Right atrium auricular region (tissue), 2 donors: ENCODE data around the gene PDE6G. TPM values are rescaled to one million over a fixed set of nuclear protein-coding genes. Genes with fewer than 3 reads are reported as not detected.

Source experiments
- DNase-seq: peaks from one replicate; pipeline ENCODE4 v3.0.0-alpha.2; 2019; ENCODE audit warnings: low spot score
- H3K27ac ChIP-seq, 2 donors: fragments of 200-600 bp; sonication (generic); 1 replicate in 1 of 2; 2 replicates in 1 of 2; pipeline ENCODE4 v1.5.1; 2016 to 2019
- H3K27me3 ChIP-seq, 2 donors: fragments of 200-600 bp; sonication (generic); one replicate each; pipeline versions ENCODE4 v1.5.1 to v1.6.0; 2017 to 2019
- H3K36me3 ChIP-seq: fragments of 200-600 bp; sonication (generic); one replicate; pipeline ENCODE4 v1.5.1; 2016
- H3K4me1 ChIP-seq, 2 donors: fragments of 200-600 bp; sonication (generic); one replicate each; pipeline versions ENCODE4 v1.5.1 to v1.6.0; 2017 to 2019
- H3K4me3 ChIP-seq, 2 donors: fragments of 200-600 bp; sonication (generic); 1 replicate in 1 of 2; 2 replicates in 1 of 2; pipeline ENCODE4 v1.5.1; 2017 to 2019; ENCODE audit warnings: mild to moderate bottlenecking in 1 of 2, moderate library complexity in 1 of 2
- H3K9me3 ChIP-seq, 2 donors: fragments of 200-600 bp; sonication (generic); one replicate each; pipeline ENCODE4 v1.5.1; 2019
- total RNA-seq, 2 donors: library from RNA; depleted of rRNA; stranded (reverse); fragments of >200 nt; gene quantifications; one replicate each; pipeline ENCODE4 v1.1.0, GENCODE V29; 2016
- TF ChIP-seq, protein P1 (sequence below), 2 donors: fragments of 200-600 bp; sonication (generic); IDR thresholded peaks; one replicate each; pipeline ENCODE4 v1.5.1; 2019; ENCODE audit warnings: antibody characterized with exemption in 2 of 2

The PDE6G gene
- total RNA-seq, 2 donors from 2014 or later = not detected

DNA sequence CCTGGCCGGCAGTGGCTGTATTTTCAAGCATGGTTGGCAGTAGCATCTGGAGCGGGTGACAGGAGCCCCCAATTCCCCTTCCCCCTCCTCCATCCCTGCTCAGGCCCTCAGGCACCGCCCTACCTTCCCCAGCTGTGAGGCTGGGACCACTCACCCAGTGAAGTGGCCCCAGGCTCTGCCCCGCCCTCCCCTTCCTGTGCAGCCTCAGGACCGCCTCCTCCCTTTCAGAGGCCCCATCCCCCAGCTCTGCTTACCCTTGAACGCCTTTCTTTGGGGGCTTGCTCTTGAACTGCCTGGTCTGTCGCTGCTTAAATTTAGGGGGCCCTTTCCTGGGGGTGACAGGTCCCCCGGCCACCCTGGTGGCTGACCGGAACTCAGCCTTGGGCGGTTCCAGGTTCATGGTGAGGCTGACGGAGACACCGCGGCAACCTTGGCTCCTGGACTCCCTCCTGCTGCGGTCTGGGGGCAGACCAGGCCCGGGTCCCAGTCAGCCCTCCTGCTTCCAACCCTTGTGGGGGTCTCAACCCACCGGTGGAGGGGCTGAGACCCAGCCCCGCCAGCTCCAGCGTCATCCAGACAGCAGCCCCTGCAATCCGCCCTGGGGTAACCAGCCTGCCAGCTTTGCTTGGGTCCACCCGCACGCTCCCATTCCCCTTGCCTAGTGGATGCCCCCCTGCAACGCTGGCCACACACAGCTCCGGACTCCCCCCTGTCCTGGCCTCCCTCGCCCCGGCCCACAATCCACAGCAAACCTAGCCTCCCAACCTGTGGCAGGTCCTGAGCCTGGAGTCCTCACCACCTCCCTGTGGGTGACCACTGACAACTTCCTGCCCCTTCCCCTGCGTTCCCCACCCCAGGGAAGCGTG is 3.2 kb downstream of the PDE6G start:
- DNase-seq = no peak
- TF ChIP-seq, protein P1, sequence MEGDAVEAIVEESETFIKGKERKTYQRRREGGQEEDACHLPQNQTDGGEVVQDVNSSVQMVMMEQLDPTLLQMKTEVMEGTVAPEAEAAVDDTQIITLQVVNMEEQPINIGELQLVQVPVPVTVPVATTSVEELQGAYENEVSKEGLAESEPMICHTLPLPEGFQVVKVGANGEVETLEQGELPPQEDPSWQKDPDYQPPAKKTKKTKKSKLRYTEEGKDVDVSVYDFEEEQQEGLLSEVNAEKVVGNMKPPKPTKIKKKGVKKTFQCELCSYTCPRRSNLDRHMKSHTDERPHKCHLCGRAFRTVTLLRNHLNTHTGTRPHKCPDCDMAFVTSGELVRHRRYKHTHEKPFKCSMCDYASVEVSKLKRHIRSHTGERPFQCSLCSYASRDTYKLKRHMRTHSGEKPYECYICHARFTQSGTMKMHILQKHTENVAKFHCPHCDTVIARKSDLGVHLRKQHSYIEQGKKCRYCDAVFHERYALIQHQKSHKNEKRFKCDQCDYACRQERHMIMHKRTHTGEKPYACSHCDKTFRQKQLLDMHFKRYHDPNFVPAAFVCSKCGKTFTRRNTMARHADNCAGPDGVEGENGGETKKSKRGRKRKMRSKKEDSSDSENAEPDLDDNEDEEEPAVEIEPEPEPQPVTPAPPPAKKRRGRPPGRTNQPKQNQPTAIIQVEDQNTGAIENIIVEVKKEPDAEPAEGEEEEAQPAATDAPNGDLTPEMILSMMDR (IDR thresholded peaks at IDR 0.05) = no peak
- peaks cover 0 to 6% of the 10 kb centered on the region in 2 donors for H3K9me3 ChIP-seq
- no peaks in the 10 kb centered on the region for H3K36me3 ChIP-seq
- H3K27ac ChIP-seq = no peak overlapping the region
- H3K4me3 ChIP-seq = no peak overlapping the region
- H3K4me1 ChIP-seq = no peaks in the 10 kb centered on the region
- H3K27me3 ChIP-seq = peaks cover 4 to 8% of the 10 kb centered on the region in 2 donors

DNA sequence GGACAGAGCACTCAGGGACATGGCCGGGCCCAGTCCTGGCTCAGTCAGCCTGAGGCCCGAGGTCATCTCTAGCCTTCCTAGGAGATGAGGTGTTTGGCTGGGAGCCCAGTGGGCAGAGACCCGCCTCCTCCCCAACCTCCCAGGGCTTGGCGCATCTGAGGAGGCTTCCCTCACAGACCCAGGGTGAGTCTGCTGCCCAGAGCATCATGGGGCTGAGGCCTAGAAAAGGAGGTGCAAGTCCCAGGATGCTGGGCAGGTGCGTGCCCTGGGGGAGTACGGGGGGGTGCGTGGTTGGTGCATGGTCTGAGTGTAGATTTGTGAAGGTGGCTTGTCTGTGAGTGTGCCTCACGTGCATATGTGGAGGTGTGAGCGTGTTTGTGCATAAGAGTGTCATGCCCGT is 4.7 kb downstream of the PDE6G start:
- no peak overlapping the region for H3K27ac ChIP-seq
- TF ChIP-seq, protein P1 (IDR thresholded peaks at IDR 0.05) = no peak
- H3K27me3 ChIP-seq = peaks cover 4 to 9% of the 10 kb centered on the region in 2 donors
- H3K4me1 ChIP-seq = no peaks in the 10 kb centered on the region
- H3K9me3 ChIP-seq = peaks cover 0 to 6% of the 10 kb centered on the region in 2 donors
- H3K36me3 ChIP-seq = no peaks in the 10 kb centered on the region
- no peak for DNase-seq
- no peak overlapping the region for H3K4me3 ChIP-seq

DNA sequence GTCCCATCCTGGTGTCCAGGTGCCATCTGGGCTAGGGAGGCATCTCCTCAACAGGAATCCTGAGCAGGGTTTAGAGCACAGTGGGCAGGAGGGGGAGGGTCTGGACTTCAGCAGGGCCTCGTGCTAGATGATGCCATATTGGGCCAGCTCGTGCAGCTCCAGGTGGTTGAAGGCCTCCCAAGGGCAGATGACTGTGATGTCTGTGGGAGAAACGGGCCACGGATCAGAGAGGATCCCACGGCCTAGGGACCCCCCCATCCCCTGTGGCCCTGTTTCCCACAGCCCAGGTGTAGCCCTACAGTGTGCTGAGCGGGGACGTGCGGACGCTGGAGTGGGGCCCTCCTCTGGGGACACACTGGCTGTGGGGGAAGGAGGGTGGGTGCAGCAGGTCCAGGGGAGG is 5.4 kb downstream of the PDE6G start:
- TF ChIP-seq, protein P1 (IDR thresholded peaks at IDR 0.05) = no peak
- Histone ChIP-seq H3K9me3 (peaks cover 0 to 6% of the 10 kb centered on the region in 2 donors), H3K27ac (no peak overlapping the region), H3K27me3 (peaks cover 4 to 9% of the 10 kb centered on the region in 2 donors), H3K36me3 (no peaks in the 10 kb centered on the region), H3K4me1 (no peaks in the 10 kb centered on the region), H3K4me3 (no peak overlapping the region)
- DNase-seq = no peak

DNA sequence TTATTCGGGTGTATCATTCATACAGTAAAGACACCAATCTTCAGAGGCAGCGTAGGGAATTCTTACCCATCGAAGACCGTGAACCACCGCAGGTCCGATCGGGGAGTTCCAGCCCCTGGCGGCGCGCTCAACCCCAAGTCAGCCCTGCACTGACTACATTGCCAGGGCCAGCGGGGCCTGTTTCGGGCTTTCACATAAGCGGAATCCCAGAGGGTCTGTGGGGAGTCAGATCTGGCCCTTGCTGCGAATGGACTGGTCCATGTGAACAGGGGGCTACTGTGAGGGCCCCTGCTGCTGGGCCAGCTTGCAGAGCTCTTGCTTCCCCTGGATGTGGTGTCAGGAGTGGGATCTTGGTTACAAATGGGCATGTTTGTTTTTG is 7.6 kb downstream of the PDE6G start:
- no peaks in the 10 kb centered on the region for H3K4me1 ChIP-seq
- peaks cover 4 to 9% of the 10 kb centered on the region in 2 donors for H3K27me3 ChIP-seq
- peaks cover 0 to 6% of the 10 kb centered on the region in 2 donors for H3K9me3 ChIP-seq
- no peaks in the 10 kb centered on the region for H3K36me3 ChIP-seq
- TF ChIP-seq, protein P1 (IDR thresholded peaks at IDR 0.05) = no peak
- no peak for DNase-seq
- no peak overlapping the region for H3K27ac ChIP-seq
- H3K4me3 ChIP-seq = no peak overlapping the region

DNA sequence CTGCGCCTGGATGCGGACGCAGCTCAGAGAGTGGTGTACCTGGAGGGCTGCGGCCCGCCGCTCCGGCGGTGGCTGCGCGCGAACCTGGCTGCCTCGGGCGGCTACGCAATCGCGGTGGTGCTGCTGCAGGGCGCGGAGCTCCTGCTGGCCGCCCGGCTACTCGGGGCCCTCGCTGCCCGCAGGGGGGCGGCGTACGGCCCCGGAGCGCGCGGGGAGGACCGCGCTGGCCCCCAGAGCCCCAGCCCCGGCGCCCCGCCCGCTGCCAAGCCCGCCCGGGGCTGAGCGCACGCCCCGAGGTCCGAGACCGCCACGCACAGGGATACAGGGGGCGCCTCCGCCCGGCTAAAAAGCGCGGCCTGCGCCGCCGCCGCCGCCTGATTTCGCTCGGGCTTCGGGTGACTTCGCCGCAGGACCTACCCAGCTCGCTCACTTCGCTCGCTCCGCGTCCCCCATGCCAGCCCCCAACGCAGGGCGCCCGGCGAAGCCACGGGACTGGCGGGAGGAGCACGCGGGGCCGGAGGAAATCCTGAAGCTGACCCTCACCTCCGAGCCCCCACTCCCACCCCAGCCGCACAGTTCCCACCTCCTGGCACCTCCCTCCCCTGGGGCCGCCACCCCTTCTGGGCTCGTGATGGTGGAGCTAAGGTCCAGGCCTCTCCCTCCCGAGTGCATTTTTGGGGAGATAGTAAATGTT is 8.2 kb downstream of the PDE6G start:
- Histone ChIP-seq H3K36me3 (no peaks in the 10 kb centered on the region), H3K4me3 (no peak overlapping the region), H3K27me3 (peaks cover 4 to 9% of the 10 kb centered on the region in 2 donors), H3K9me3 (peaks cover 0 to 6% of the 10 kb centered on the region in 2 donors), H3K4me1 (no peaks in the 10 kb centered on the region), H3K27ac (no peak overlapping the region)
- DNase-seq = no peak
- TF ChIP-seq, protein P1 (IDR thresholded peaks at IDR 0.05) = no peak
